Measurements from ENCODE around the gene CYP2C18.
"Not testable (repeated sequence)": the region's sequence is repeated elsewhere in the genome, so short reads cannot be mapped to it uniquely, and the experiment has no call there.

CYP2C18 gene

GRCh38 chr10:94747838-94748237, 64.3 kb downstream of the CYP2C18 start:
- no peak for DNase-seq (ENCODE audit: low spot score)
- POLR2A ChIA-PET (ENCODE audit: low non-redundant PET), result no interaction called here
- H3K27ac ChIP-seq, result no peak overlapping the region
- TF ChIP-seq CTCF (conservative IDR thresholded peaks at IDR 0.05; ENCODE audit: low read depth), result no peak
- CTCF ChIA-PET, result no interaction called here

- H3K27ac ChIP-seq, result no peak overlapping the region
- ChIA-PET POLR2A (ENCODE audit: low non-redundant PET) (no interaction called here), CTCF (interaction anchor here (0.7 kb wide), 1 partner anchor 989 kb away, joined by 4 read pairs; no protein-coding TSS in a partner anchor)
- no peak for TF ChIP-seq CTCF (conservative IDR thresholded peaks at IDR 0.05; ENCODE audit: low read depth)
- no peak for DNase-seq (ENCODE audit: low spot score)
These were observed 74.4 kb downstream of the CYP2C18 start for GRCh38 chr10:94757916-94758315.

- H3K27ac ChIP-seq, result no peak overlapping the region
- no peak for TF ChIP-seq CTCF (conservative IDR thresholded peaks at IDR 0.05; ENCODE audit: low read depth)
- CTCF ChIA-PET, result interaction anchor here (0.7 kb wide), 1 partner anchor 258 kb away, joined by 3 read pairs; no protein-coding TSS in a partner anchor
- no peak for DNase-seq (ENCODE audit: low spot score)
- POLR2A ChIA-PET (ENCODE audit: low non-redundant PET), result no interaction called here
These were observed 77.2 kb downstream of the CYP2C18 start for GRCh38 chr10:94760586-94761178.

GRCh38 chr10:94762393-94762792, 78.9 kb downstream of the CYP2C18 start, which contains the start of gene CYP2C19:
Gene CYP2C19 (plus strand): TSS chr10:94762681. CDS start chr10:94762706, 25 bp downstream.
- no peak within 1 kb of the TSS for H3K27ac ChIP-seq

GRCh38 chr10:94775425-94775824, 91.9 kb downstream of the CYP2C18 start:
- POLR2A ChIA-PET (ENCODE audit: low non-redundant PET); H3K27ac ChIP-seq; CTCF ChIA-PET; DNase-seq (ENCODE audit: low spot score): not testable (repeated sequence)

More at GRCh38 chr10:94762393-94762792, 78.9 kb downstream of the CYP2C18 start, which contains the start of gene CYP2C19:
- DNase-seq (ENCODE audit: low spot score), result no peak
- CTCF ChIA-PET, result no interaction called here
- TF ChIP-seq CTCF (conservative IDR thresholded peaks at IDR 0.05; ENCODE audit: low read depth), result no peak
- POLR2A ChIA-PET (ENCODE audit: low non-redundant PET), result no interaction called here

- no peak for DNase-seq (ENCODE audit: low spot score)
- CTCF ChIA-PET, result no interaction called here
- POLR2A ChIA-PET (ENCODE audit: low non-redundant PET), result no interaction called here
- TF ChIP-seq CTCF (conservative IDR thresholded peaks at IDR 0.05; ENCODE audit: low read depth), result no peak
- H3K27ac ChIP-seq, result no peak overlapping the region
These were observed 94.4 kb downstream of the CYP2C18 start for GRCh38 chr10:94777886-94778458.

- POLR2A ChIA-PET (ENCODE audit: low non-redundant PET), result no interaction called here
- no peak for DNase-seq (ENCODE audit: low spot score)
- no peak for TF ChIP-seq CTCF (conservative IDR thresholded peaks at IDR 0.05; ENCODE audit: low read depth)
These were observed 97.3 kb downstream of the CYP2C18 start for GRCh38 chr10:94780844-94781243.

More at GRCh38 chr10:94780844-94781243, 97.3 kb downstream of the CYP2C18 start:
- CTCF ChIA-PET, result no interaction called here
- H3K27ac ChIP-seq, result no peak overlapping the region

Measured in RWPE1 (cell line).